GM23338 (cell line): Measurements from ENCODE around the gene SHOC1. TPM values are rescaled to one million over a fixed set of nuclear protein-coding genes. Genes with fewer than 3 reads are reported as not detected.

Source experiments
- ATAC-seq: fragments of 200-7000 bp; cut with Tn5 transposase; 3 replicates; pipeline ENCODE4 v1.9.1; 2020
- DNase-seq: peaks from one replicate; pipeline ENCODE4 v3.0.0-alpha.2; 2015; ENCODE audit warnings: low spot score
- H2AFZ ChIP-seq: fragments of 200-600 bp; sonication (generic); 2 replicates; pipeline ENCODE4 v1.8.0; 2016; ENCODE audit warnings: antibody characterized with exemption, mild to moderate bottlenecking, moderate library complexity
- H3F3A ChIP-seq: fragments of 200-600 bp; sonication (generic); replicated peaks from 2 replicates; pipeline ENCODE4 v1.8.0; 2017; ENCODE audit warnings: antibody characterized with exemption, mixed run types, low read depth
- H3K27ac ChIP-seq: fragments of 200-600 bp; sonication (generic); 2 replicates; pipeline ENCODE4 v1.6.1; 2016; ENCODE audit warnings: low read depth
- H3K27me3 ChIP-seq: fragments of 200-600 bp; sonication (generic); 2 replicates; pipeline ENCODE4 v1.8.0; 2016; ENCODE audit warnings: mild to moderate bottlenecking, mixed run types, moderate library complexity; ENCODE audit not compliant: insufficient read depth
- H3K36me3 ChIP-seq: fragments of 200-600 bp; sonication (generic); 2 replicates; pipeline ENCODE4 v1.8.0; 2016; ENCODE audit warnings: mild to moderate bottlenecking; ENCODE audit not compliant: insufficient read depth
- H3K4me1 ChIP-seq: fragments of 200-600 bp; sonication (generic); 2 replicates; pipeline ENCODE4 v1.8.0; 2016; ENCODE audit warnings: mild to moderate bottlenecking, moderate library complexity; ENCODE audit not compliant: insufficient read depth
- H3K4me2 ChIP-seq: fragments of 200-600 bp; sonication (generic); 2 replicates; pipeline ENCODE4 v1.7.1; 2017; ENCODE audit warnings: mixed run types
- H3K4me3 ChIP-seq: fragments of 200-600 bp; sonication (generic); 2 replicates; pipeline ENCODE4 v1.6.1; 2016; ENCODE audit warnings: mixed run types
- H3K79me2 ChIP-seq: fragments of 200-600 bp; sonication (generic); replicated peaks from 2 replicates; pipeline ENCODE4 v1.8.0; 2017; ENCODE audit warnings: mild to moderate bottlenecking; ENCODE audit not compliant: insufficient read depth
- H3K9me2 ChIP-seq: fragments of 200-600 bp; sonication (generic); 2 replicates; pipeline ENCODE4 v1.8.0; 2017; ENCODE audit not compliant: insufficient read depth
- H4K20me1 ChIP-seq: fragments of 200-600 bp; sonication (generic); replicated peaks from 2 replicates; pipeline ENCODE4 v1.8.0; 2017; ENCODE audit warnings: mild to moderate bottlenecking; ENCODE audit not compliant: insufficient read depth
- H3K27ac Mint-ChIP-seq: 2 replicates; pipeline ENCODE4 v1.8.0; 2020; ENCODE audit warnings: inconsistent platforms, mild to moderate bottlenecking, moderate library complexity, mixed read lengths
- H3K27me3 Mint-ChIP-seq: 3 replicates; pipeline ENCODE4 v1.8.0; 2022; ENCODE audit warnings: low read depth, mild to moderate bottlenecking, moderate library complexity, mixed read lengths, inconsistent platforms; ENCODE audit not compliant: insufficient read depth, poor library complexity
- H3K36me3 Mint-ChIP-seq: 3 replicates; pipeline ENCODE4 v1.8.0; 2021; ENCODE audit warnings: low read depth, mild to moderate bottlenecking, inconsistent platforms, moderate library complexity, mixed read lengths
- H3K4me1 Mint-ChIP-seq: 3 replicates; pipeline ENCODE4 v1.8.0; 2020; ENCODE audit warnings: mild to moderate bottlenecking, inconsistent platforms, mixed read lengths
- H3K4me3 Mint-ChIP-seq: 3 replicates; pipeline ENCODE4 v1.8.0; 2021; ENCODE audit warnings: moderate library complexity, mild to moderate bottlenecking, inconsistent platforms, mixed read lengths
- H3K9me3 Mint-ChIP-seq: 3 replicates; pipeline ENCODE4 v1.8.0; 2020; ENCODE audit warnings: moderate library complexity, mild to moderate bottlenecking, inconsistent platforms, mixed read lengths
- CREB1 ChIP-seq: fragments of 250-450 bp; sonication (Bioruptor Pico); IDR thresholded peaks from 2 replicates; pipeline ENCODE4 v1.5.0; 2020; ENCODE audit warnings: low read depth, mild to moderate bottlenecking, moderate library complexity
- CTCF ChIP-seq, 2 experiments: fragments of 200-600 bp in 1 of 2; sonication (generic) in 1 of 2; conservative IDR thresholded peaks; 2 replicates each; pipeline versions ENCODE4 v1.5.1 to v1.6.1; 2016 to 2017; ENCODE audit warnings: antibody characterized with exemption in 2 of 2, low read depth in 2 of 2, mild to moderate bottlenecking in 2 of 2, moderate library complexity in 1 of 2
- ETS1 ChIP-seq: IDR thresholded peaks from 2 replicates; pipeline ENCODE4 v1.6.1; 2016; ENCODE audit warnings: antibody characterized with exemption
- EZH2 ChIP-seq: fragments of 200-600 bp; sonication (generic); IDR thresholded peaks from one replicate; pipeline ENCODE4 v1.8.0; 2017; ENCODE audit warnings: antibody characterized with exemption, mild to moderate bottlenecking, low read depth; ENCODE audit not compliant: unreplicated experiment
- EZH2phosphoT487 ChIP-seq: fragments of 200-600 bp; sonication (generic); IDR thresholded peaks from one replicate; pipeline ENCODE4 v1.8.1; 2018; ENCODE audit warnings: antibody characterized with exemption; ENCODE audit not compliant: unreplicated experiment
- JUNB ChIP-seq: IDR thresholded peaks from one replicate; pipeline ENCODE4 v1.6.1; 2016; ENCODE audit warnings: antibody characterized with exemption; ENCODE audit not compliant: unreplicated experiment
- NANOG ChIP-seq: IDR thresholded peaks from 2 replicates; pipeline ENCODE4 v1.6.1; 2016; ENCODE audit warnings: antibody characterized with exemption, borderline replicate concordance
- POLR2AphosphoS5 ChIP-seq: IDR thresholded peaks from 2 replicates; pipeline ENCODE4 v1.6.1; 2016; ENCODE audit warnings: antibody characterized with exemption, low read depth
- REST ChIP-seq: IDR thresholded peaks from one replicate; pipeline ENCODE4 v1.6.1; 2018; ENCODE audit warnings: antibody characterized with exemption; ENCODE audit not compliant: unreplicated experiment
- STAT1 ChIP-seq: IDR thresholded peaks from one replicate; pipeline ENCODE4 v1.6.1; 2016; ENCODE audit warnings: antibody characterized with exemption; ENCODE audit not compliant: unreplicated experiment
- ZNF114 ChIP-seq: fragments of 250-450 bp; sonication (Bioruptor Pico); IDR thresholded peaks from 2 replicates; pipeline ENCODE4 v1.5.0; 2020; ENCODE audit warnings: mild to moderate bottlenecking, moderate library complexity
- ZNF331 ChIP-seq: fragments of 250-450 bp; sonication (Bioruptor Pico); IDR thresholded peaks from 2 replicates; pipeline ENCODE4 v1.5.0; 2020; ENCODE audit warnings: low read depth, mild to moderate bottlenecking, moderate library complexity
- ZNF462 ChIP-seq: fragments of 250-450 bp; sonication (Bioruptor Pico); IDR thresholded peaks from 2 replicates; pipeline ENCODE4 v1.5.0; 2020; ENCODE audit warnings: mild to moderate bottlenecking, moderate library complexity
- polyA plus RNA-seq: library from polyadenylated mRNA; unstranded; fragments of >200 nt; fragmentation: Nextera tagmentation; extraction: Ambion mirVana; gene quantifications from 2 replicates; pipeline ENCODE4 v1.2.1, GENCODE V29; 2016
- total RNA-seq: library from RNA; depleted of rRNA; stranded (reverse); fragments of >200 nt; shearing (Covaris generic); gene quantifications from 2 replicates; pipeline ENCODE4 v1.2.3, GENCODE V29; 2014

The SHOC1 gene
- total and polyA plus RNA-seq, 2 experiments from 2014 or later = 0.39 TPM; not detected in 1

- DNase-seq = no peak
- ATAC-seq = no peak
- H3K9me3 Mint-ChIP-seq = no peaks in the 10 kb centered on the region
Observed at GRCh38 chr9:111828193-111828592, 33.5 kb upstream of the SHOC1 start.

More at GRCh38 chr9:111828193-111828592, 33.5 kb upstream of the SHOC1 start:
- Histone ChIP-seq H2AFZ (no peak overlapping the region), H3K4me2 (no peak overlapping the region), H3F3A (no peaks in the 10 kb centered on the region), H3K27me3 (no peaks in the 10 kb centered on the region), H3K79me2 (no peaks in the 10 kb centered on the region), H3K9me2 (no peaks in the 10 kb centered on the region), H3K27ac (no peak overlapping the region), H4K20me1 (no peaks in the 10 kb centered on the region), H3K4me1 (no peaks in the 10 kb centered on the region), H3K4me3 (no peak overlapping the region), H3K36me3 (no peaks in the 10 kb centered on the region)
- TF ChIP-seq CREB1 = no peak
- TF ChIP-seq NANOG = no peak
- TF ChIP-seq STAT1 = no peak
- no peak for TF ChIP-seq EZH2phosphoT487
- no peak for TF ChIP-seq ZNF114 (CRISPR knock-in tag)
- TF ChIP-seq CTCF (conservative IDR thresholded peaks at IDR 0.05; ENCODE audit: low read depth in 2 of 2) = no peak; a peak in 1 of 4 replicates
- TF ChIP-seq EZH2 = no peak
- no peak for TF ChIP-seq REST
- no peak for TF ChIP-seq ZNF462
- no peak for TF ChIP-seq JUNB
- TF ChIP-seq ZNF331 (CRISPR knock-in tag) = no peak
- TF ChIP-seq POLR2AphosphoS5 = no peak
- no peak for TF ChIP-seq ETS1
- Mint-ChIP-seq H3K27ac (no peak overlapping the region), H3K4me1 (no peaks in the 10 kb centered on the region), H3K27me3 (no peaks in the 10 kb centered on the region), H3K36me3 (no peaks in the 10 kb centered on the region), H3K4me3 (no peak overlapping the region)
